ENCODE results near the gene GGA1. TPM values are rescaled to one million over a fixed set of nuclear protein-coding genes. Genes with fewer than 3 reads are reported as not detected.
A peak's percentile ranks its signal among the peaks of the same experiment; 100 is the strongest.

Gene GGA1, protein sequence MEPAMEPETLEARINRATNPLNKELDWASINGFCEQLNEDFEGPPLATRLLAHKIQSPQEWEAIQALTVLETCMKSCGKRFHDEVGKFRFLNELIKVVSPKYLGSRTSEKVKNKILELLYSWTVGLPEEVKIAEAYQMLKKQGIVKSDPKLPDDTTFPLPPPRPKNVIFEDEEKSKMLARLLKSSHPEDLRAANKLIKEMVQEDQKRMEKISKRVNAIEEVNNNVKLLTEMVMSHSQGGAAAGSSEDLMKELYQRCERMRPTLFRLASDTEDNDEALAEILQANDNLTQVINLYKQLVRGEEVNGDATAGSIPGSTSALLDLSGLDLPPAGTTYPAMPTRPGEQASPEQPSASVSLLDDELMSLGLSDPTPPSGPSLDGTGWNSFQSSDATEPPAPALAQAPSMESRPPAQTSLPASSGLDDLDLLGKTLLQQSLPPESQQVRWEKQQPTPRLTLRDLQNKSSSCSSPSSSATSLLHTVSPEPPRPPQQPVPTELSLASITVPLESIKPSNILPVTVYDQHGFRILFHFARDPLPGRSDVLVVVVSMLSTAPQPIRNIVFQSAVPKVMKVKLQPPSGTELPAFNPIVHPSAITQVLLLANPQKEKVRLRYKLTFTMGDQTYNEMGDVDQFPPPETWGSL
- 27.5 TPM for total RNA-seq
- long read RNA-seq, transcript GGA1-203 (17 exons, 3,159 nt) = major isoform, 19 of 45 reads
- long read RNA-seq, transcript GGA1-201 (15 exons, 2,528 nt) = minor isoform, 5 of 45 reads
- long read RNA-seq, transcript GGA1-216 (4 exons, 790 nt) = minor isoform, 8 of 45 reads
- long read RNA-seq, partial matches to known transcripts = 4 of 45 reads
- long read RNA-seq, other reads (novel, unspliced or antisense) = 9 of 45 reads

DNA sequence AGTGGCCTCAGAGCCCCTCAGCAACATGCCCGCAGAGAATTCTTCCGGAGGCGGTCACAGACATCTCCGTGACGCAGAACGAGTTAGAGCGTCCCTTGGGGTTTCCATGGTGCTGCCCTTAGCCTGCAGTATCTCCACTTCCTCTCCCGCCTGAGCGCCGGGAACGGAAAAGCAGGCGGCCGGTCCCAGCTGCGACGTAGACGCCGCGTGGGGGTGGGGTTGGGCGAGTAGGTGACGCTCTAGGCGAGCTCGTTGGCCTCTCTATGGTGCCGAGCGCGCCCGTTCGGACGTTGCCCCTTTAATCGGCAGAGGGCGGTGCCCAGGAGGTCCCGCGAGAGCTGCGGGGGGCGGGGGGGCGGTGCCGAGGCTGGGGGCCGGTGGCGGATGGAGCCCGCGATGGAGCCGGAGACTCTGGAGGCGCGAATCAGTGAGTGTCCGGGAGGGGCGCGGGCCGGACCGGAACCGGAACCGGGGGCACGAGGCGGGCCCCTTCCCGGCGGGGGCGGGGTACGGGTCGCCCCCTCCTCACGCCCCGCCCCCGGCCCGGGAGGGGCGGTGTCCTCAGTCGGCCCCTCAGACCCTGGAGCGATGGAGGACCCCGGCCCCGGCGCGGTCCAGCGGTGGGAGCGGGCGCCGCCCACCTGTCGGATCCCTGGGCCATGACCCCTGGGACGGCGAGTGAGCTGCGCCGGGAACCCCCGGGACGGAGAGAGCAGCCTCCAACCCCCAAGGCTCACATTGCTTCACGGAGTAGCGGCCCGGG lies at the start of gene GGA1:
TSS of gene GGA1 (plus strand) at position 358 of the 763 bp plus-strand sequence. CDS start at position 385, 27 bp downstream.
- TF ChIP-seq, protein P1, sequence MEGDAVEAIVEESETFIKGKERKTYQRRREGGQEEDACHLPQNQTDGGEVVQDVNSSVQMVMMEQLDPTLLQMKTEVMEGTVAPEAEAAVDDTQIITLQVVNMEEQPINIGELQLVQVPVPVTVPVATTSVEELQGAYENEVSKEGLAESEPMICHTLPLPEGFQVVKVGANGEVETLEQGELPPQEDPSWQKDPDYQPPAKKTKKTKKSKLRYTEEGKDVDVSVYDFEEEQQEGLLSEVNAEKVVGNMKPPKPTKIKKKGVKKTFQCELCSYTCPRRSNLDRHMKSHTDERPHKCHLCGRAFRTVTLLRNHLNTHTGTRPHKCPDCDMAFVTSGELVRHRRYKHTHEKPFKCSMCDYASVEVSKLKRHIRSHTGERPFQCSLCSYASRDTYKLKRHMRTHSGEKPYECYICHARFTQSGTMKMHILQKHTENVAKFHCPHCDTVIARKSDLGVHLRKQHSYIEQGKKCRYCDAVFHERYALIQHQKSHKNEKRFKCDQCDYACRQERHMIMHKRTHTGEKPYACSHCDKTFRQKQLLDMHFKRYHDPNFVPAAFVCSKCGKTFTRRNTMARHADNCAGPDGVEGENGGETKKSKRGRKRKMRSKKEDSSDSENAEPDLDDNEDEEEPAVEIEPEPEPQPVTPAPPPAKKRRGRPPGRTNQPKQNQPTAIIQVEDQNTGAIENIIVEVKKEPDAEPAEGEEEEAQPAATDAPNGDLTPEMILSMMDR (IDR thresholded peaks at IDR 0.05; ENCODE audit: borderline replicate concordance) = peak; percentile 25

DNA sequence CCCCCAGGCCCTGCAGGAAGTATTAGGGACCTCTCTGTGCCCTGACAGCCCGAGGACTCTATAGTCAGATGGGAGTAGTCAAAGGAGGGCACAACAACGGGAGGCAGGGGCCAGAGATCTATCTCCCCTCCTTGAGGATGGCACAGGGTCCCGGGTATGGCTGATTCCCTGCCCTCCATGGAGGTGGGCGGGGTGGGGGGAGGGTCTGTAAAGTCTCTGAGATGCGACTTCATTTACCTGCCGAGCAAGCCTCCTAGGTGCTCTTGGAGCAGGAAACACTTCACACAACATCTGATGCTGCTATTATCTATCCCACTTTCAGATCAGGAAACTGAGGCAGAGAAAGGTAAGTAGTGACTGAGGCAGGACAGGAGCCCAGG lies 49.1 kb upstream of the GGA1 start:
- Histone ChIP-seq H3K4me3 (peak overlapping the region; percentile 82), H3K27ac (replicated peaks) (peak overlapping the region; percentile 98), H3K9me3 (replicated peaks) (no peaks in the 10 kb centered on the region), H3K36me3 (no peaks in the 10 kb centered on the region), H3K4me1 (peaks cover 80% of the 10 kb centered on the region), H3K27me3 (ENCODE audit: low read depth) (peaks cover 24% of the 10 kb centered on the region)
- DNase-seq = no peak
- intact Hi-C loops (cut with micrococcal nuclease) = no loop called here
- TF ChIP-seq, protein P1 (IDR thresholded peaks at IDR 0.05; ENCODE audit: borderline replicate concordance) = no peak

More for the DNA sequence above, at the start of gene GGA1:
- H3K4me1 ChIP-seq = peaks cover 48% of the 10 kb centered on the region
- H3K4me3 ChIP-seq = peak within 1 kb of the TSS; percentile 92
- H3K36me3 ChIP-seq = no peaks in the 10 kb centered on the region
- intact Hi-C loops (cut with micrococcal nuclease) = no loop called here
- no peaks in the 10 kb centered on the region for H3K27me3 ChIP-seq (ENCODE audit: low read depth)
- DNase-seq = peak; percentile 96
- no peaks in the 10 kb centered on the region for H3K9me3 ChIP-seq (replicated peaks)
- peak within 1 kb of the TSS; percentile 98 for H3K27ac ChIP-seq (replicated peaks)

DNA sequence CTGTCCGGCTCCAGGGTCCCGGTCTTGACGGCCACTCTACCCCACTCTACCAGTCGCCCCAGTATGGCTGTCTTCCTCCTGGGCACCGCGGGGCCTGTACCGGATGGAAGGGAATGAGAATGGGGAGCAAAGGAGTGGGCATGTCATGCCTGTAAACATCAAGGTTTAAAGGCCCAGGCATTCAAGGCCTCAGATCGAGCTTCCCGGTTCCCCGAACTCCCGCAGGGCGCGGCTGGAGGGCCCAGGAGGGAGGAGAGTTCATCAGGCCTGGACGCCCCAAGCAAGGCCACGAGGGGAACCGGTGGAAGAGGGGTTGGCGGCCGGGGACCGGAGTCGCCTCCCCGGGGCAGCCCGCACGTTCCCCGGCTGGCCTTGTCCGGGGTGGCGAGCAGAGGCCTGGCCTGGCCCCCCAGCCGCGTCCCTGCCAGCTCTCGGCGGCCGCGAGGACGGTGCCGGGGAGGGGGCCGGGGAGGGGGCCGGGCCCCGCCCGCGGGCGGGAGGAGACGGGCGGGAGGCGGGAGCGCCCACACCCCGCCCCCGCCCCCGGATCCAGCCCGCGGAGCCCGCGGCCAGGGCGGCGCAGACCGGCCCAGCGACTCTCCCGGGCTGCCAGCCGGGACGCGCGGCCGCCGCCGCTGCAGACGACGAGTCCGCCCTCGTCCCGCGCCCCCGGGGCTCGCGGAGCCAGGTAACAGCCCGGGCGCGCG lies 48.6 kb upstream of the GGA1 start, which contains the start of gene CDC42EP1:
TSS of gene CDC42EP1 (plus strand) at position 580 of the 707 bp plus-strand sequence. CDS start 5,870 bp downstream, outside the sequence.
- H3K4me1 ChIP-seq = peaks cover 85% of the 10 kb centered on the region
- TF ChIP-seq, protein P1 (IDR thresholded peaks at IDR 0.05; ENCODE audit: borderline replicate concordance) = no peak
- intact Hi-C loops (cut with micrococcal nuclease) = no loop called here

DNA sequence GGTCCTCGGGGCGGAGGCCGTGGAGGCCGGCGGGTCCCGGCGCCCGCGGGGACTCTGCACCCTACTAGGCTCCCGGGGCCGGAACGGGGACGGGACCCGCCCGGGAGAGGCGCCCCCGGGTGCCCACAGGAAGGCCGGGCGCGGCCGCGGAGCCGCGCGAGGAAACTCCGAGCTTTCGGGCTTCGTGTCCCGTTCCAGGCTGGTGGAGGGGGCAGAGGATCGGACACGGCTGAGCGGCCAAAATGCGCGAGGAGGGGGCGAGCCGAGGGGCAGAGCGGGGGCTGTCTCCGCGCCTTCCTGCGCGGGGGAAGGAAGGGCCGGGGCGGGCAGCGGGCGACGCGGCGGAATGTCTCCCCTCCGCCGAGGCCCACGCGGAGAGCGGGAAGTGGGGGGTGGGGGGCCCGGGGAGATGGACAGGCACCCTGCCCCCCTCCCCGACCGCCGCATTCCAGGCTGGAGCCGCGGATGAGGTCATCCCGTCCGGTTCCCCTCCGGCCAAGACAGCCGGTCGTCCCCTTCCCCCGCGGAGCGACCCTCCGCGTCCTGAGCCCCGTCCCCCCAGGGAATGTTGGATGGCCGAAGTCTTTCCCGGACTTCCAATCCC lies 47.9 kb upstream of the GGA1 start:
- Histone ChIP-seq H3K9me3 (replicated peaks) (no peaks in the 10 kb centered on the region), H3K36me3 (peaks cover 2% of the 10 kb centered on the region), H3K27me3 (ENCODE audit: low read depth) (peaks cover 24% of the 10 kb centered on the region), H3K4me3 (peak overlapping the region; percentile 82), H3K27ac (replicated peaks) (peak overlapping the region; percentile 98), H3K4me1 (peaks cover 92% of the 10 kb centered on the region)
- intact Hi-C loops (cut with micrococcal nuclease) = no loop called here
- TF ChIP-seq, protein P1 (IDR thresholded peaks at IDR 0.05; ENCODE audit: borderline replicate concordance) = no peak
- peak; percentile 69 for DNase-seq

More for the DNA sequence above, 48.6 kb upstream of the GGA1 start, which contains the start of gene CDC42EP1:
- Histone ChIP-seq H3K27me3 (ENCODE audit: low read depth) (peaks cover 24% of the 10 kb centered on the region), H3K27ac (replicated peaks) (peak within 1 kb of the TSS; percentile 98), H3K9me3 (replicated peaks) (no peaks in the 10 kb centered on the region), H3K4me3 (peak within 1 kb of the TSS; percentile 82), H3K36me3 (no peaks in the 10 kb centered on the region)
- DNase-seq = peak; percentile 65
